Measurements from ENCODE around the gene CCDC80.

CCDC80 gene

GRCh38 chr3:112604536-112604935 lies 36.4 kb downstream of the CCDC80 start:
- no peak for TF ChIP-seq CTCF (conservative IDR thresholded peaks at IDR 0.05)
- H3K27ac ChIP-seq, result no peak overlapping the region

GRCh38 chr3:112602217-112602838 lies 38.6 kb downstream of the CCDC80 start:
- TF ChIP-seq CTCF (conservative IDR thresholded peaks at IDR 0.05), result no peak
- no peak overlapping the region for H3K27ac ChIP-seq

DNA sequence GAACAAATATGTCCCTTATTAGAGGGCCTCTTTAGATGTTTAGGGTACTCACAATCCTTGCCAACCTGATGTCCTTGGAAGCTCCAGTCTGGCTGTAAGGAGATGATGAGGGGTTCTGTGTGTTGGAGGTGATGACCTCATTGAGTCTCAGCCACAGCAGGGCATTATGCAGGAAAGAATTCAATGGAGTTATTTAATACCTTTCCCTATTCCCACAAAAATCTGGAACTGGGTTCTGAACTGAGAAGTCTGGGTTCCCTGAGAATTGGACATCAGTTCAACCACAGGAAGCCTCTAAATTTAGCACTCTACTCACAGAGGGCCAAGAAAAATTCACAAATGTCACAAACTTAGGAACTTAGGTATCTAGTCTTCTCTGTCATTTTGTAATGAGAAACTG lies 42.2 kb downstream of the CCDC80 start:
- no peak for TF ChIP-seq CTCF (conservative IDR thresholded peaks at IDR 0.05)
- no peak overlapping the region for H3K27ac ChIP-seq

DNA sequence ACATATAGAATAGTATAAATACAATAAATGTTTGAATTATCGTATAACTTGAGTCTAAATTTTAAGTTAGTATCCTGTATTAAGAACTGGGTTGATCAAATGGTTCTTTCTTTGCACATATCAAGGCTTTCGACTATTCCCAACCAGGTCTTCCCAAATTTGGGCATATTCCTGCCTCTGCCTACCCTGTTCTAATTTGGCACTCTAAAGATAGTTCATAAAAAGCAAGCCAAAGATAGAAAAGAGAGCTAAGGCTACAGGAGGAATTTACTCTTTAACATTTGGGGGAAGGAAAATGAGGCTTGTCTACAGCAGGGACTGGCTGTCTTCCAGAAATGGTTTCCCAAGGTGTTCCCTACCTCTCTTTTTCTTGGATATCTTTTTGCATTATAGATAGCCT lies 43.0 kb downstream of the CCDC80 start:
- no peak overlapping the region for H3K27ac ChIP-seq
- TF ChIP-seq CTCF (conservative IDR thresholded peaks at IDR 0.05), result no peak

DNA sequence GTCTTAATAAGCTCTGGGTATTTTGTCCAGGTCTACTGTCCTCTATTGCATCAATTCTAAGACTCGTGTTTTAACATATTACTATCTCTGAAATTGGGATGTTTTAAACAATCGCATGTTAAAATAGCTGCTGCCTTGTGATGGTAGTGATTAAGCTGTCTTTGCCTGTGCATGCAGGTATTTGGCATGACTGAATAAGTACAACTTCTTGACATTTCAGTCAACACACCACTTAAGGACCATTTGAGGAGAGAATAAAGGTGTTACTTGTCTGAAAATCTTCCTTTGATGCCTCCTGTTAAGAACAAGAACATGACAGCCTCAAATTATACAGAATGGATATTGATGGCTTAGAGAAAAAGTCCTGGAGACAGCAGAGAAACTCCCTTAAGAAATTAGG lies 46.1 kb downstream of the CCDC80 start:
- no peak overlapping the region for H3K27ac ChIP-seq
- TF ChIP-seq CTCF (conservative IDR thresholded peaks at IDR 0.05), result no peak

GRCh38 chr3:112593258-112593657 lies 47.7 kb downstream of the CCDC80 start:
- no peak overlapping the region for H3K27ac ChIP-seq
- TF ChIP-seq CTCF (conservative IDR thresholded peaks at IDR 0.05), result no peak

GRCh38 chr3:112587336-112587735 lies 53.6 kb downstream of the CCDC80 start:
- no peak for TF ChIP-seq CTCF (conservative IDR thresholded peaks at IDR 0.05)
- H3K27ac ChIP-seq, result no peak overlapping the region
